Measurements from ENCODE around the gene MAGEL2. TPM values are rescaled to one million over a fixed set of nuclear protein-coding genes. Genes with fewer than 3 reads are reported as not detected.

The MAGEL2 gene
- total RNA-seq, 1 experiment from 2014 or later: 9.2 TPM

DNA sequence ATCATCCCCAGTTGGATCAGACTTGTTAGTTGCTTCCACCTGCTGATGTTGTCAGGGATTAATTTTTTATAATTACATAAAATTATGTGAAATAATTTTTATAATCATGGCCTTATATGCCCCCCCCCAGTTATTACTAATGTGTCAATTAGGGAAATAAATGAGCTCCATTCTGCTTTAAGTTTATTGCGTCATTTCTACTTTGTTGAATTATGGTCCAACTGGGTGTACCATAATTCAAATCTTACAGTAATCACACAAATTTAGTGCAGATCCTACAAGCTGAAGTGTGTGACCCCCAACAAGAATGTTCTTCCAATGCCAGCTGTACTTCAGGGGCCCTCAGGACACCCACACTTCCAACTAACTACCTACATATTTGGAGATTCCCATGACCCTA lies 46.9 kb upstream of the MAGEL2 start:
- peaks cover 4% of the 10 kb centered on the region for H3K27me3 Mint-ChIP-seq (ENCODE audit: low read depth)

More for the DNA sequence above, 46.9 kb upstream of the MAGEL2 start:
- Histone ChIP-seq H3K4ac (ENCODE audit: low read depth, low read length) (no peak overlapping the region), H3K4me1 (ENCODE audit: insufficient read depth, low read length) (no peaks in the 10 kb centered on the region), H3K79me2 (ENCODE audit: insufficient read depth, low read length) (no peaks in the 10 kb centered on the region), H2BK120ac (ENCODE audit: low read depth, low read length, poor library complexity, severe bottlenecking) (no peak overlapping the region), H3K27ac (ENCODE audit: insufficient read length, low read depth, low read length) (no peak overlapping the region), H3K23ac (ENCODE audit: insufficient read length, low read depth, low read length) (no peak overlapping the region), H2BK15ac (ENCODE audit: low read depth, low read length) (no peak overlapping the region), H2BK20ac (ENCODE audit: low read depth, low read length, poor library complexity, severe bottlenecking) (no peak overlapping the region), H2BK12ac (ENCODE audit: insufficient read length, low read depth, low read length) (no peak overlapping the region), H4K5ac (ENCODE audit: insufficient read length, low read depth, low read length) (no peak overlapping the region), H4K91ac (ENCODE audit: insufficient read length, low read depth, low read length) (no peak overlapping the region), H3T11ph (ENCODE audit: low read length) (no peak overlapping the region), H2AK5ac (ENCODE audit: insufficient read length, low read length) (no peak overlapping the region), H3K4me2 (ENCODE audit: insufficient read depth, insufficient read length, low read length) (no peak overlapping the region), H3K18ac (ENCODE audit: insufficient read length, low read depth, low read length) (no peak overlapping the region), H3K9me3 (ENCODE audit: control insufficient read depth, low read depth, low read length) (peaks cover 55% of the 10 kb centered on the region), H3K14ac (ENCODE audit: insufficient read depth, low read length) (no peak overlapping the region), H3K56ac (ENCODE audit: insufficient read length, low read depth, low read length) (no peak overlapping the region), H2BK5ac (ENCODE audit: insufficient read length, low read length) (no peak overlapping the region), H3K79me1 (ENCODE audit: insufficient read depth, low read depth, low read length, poor library complexity, severe bottlenecking) (no peaks in the 10 kb centered on the region), H4K8ac (replicated peaks; ENCODE audit: insufficient read length, low read depth, low read length) (no peak overlapping the region), H3K23me2 (ENCODE audit: insufficient read length, low read depth, low read length, poor library complexity, severe bottlenecking) (no peaks in the 10 kb centered on the region), H4K20me1 (ENCODE audit: control insufficient read depth, insufficient read depth, insufficient read length) (no peaks in the 10 kb centered on the region), H2AFZ (ENCODE audit: low read length) (no peak overlapping the region), H3K27me3 (ENCODE audit: insufficient read depth, low read length) (no peaks in the 10 kb centered on the region), H3K9ac (ENCODE audit: extremely low read depth, insufficient read length, low read length) (no peak overlapping the region)
- DNase-seq: no peak
- TF ChIP-seq, protein P1, sequence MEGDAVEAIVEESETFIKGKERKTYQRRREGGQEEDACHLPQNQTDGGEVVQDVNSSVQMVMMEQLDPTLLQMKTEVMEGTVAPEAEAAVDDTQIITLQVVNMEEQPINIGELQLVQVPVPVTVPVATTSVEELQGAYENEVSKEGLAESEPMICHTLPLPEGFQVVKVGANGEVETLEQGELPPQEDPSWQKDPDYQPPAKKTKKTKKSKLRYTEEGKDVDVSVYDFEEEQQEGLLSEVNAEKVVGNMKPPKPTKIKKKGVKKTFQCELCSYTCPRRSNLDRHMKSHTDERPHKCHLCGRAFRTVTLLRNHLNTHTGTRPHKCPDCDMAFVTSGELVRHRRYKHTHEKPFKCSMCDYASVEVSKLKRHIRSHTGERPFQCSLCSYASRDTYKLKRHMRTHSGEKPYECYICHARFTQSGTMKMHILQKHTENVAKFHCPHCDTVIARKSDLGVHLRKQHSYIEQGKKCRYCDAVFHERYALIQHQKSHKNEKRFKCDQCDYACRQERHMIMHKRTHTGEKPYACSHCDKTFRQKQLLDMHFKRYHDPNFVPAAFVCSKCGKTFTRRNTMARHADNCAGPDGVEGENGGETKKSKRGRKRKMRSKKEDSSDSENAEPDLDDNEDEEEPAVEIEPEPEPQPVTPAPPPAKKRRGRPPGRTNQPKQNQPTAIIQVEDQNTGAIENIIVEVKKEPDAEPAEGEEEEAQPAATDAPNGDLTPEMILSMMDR (conservative IDR thresholded peaks at IDR 0.05): no peak
- Mint-ChIP-seq H3K4me1 (peaks cover 0 to 2% of the 10 kb centered on the region in 2 experiments; a peak in 2 of 4 replicates), H3K4me3 (no peak overlapping the region), H3K27ac (no peak overlapping the region), H3K9me3 (peaks cover 65 to 73% of the 10 kb centered on the region in 2 experiments), H3K36me3 (ENCODE audit: insufficient read depth in 1 of 3, low read depth in 3 of 3) (peaks cover 4 to 6% (median 6%) of the 10 kb centered on the region in 3 experiments; a peak in 5 of 7 replicates)
- no CpG with 5 or more reads among the region's 1 CpG for WGBS (ENCODE audit: extremely low coverage, insufficient read length, low lambda C conversion rate)

Measured in H9 (cell line).